PC-9 (cell line): ENCODE data around the gene ULBP3.

ENCODE experiments used
- CTCF ChIP-seq: fragments of 200-600 bp; sonication (generic); conservative IDR thresholded peaks from 2 replicates; pipeline ENCODE4 v1.6.1; 2017; ENCODE audit warnings: mixed run types, antibody characterized with exemption, mild to moderate bottlenecking, moderate library complexity
- EZH2 ChIP-seq: fragments of 200-600 bp; sonication (generic); IDR thresholded peaks from 2 replicates; pipeline ENCODE4 v1.8.0; 2017; ENCODE audit warnings: antibody characterized with exemption, low read depth

- TF ChIP-seq CTCF (no peak), EZH2 (no peak)
Measured at GRCh38 chr6:150048099-150048498, 20.8 kb downstream of the ULBP3 start.
